B cell (primary cell): ENCODE data around the gene SMIM35. TPM values are rescaled to one million over a fixed set of nuclear protein-coding genes. Genes with fewer than 3 reads are reported as not detected.

Source experiments
- ATAC-seq: fragments of 200-7000 bp; cut with Tn5 transposase; one replicate; pipeline ENCODE4 v1.10.0; 2021; ENCODE audit warnings: low read depth, mild to moderate bottlenecking, moderate number of reproducible peaks, moderate library complexity
- CTCF ChIA-PET: fragments of 350-600 bp; sonication (Branson Sonifier 250); formaldehyde crosslinking; loops from one replicate; lab custom pipeline; 2021; ENCODE audit warnings: antibody characterized with exemption, inconsistent platforms; lab: Charles Lee
- POLR2A ChIA-PET: fragments of 350-600 bp; sonication (Branson Sonifier 250); formaldehyde crosslinking; loops from one replicate; lab custom pipeline; 2021; ENCODE audit warnings: antibody characterized with exemption; lab: Charles Lee
- DNase-seq: peaks from one replicate; pipeline ENCODE4 v3.0.0; 2013
- H2AFZ ChIP-seq: 2 replicates; pipeline ENCODE4 v1.6.1; 2012; ENCODE audit warnings: mild to moderate bottlenecking, low read depth, low read length; ENCODE audit not compliant: insufficient read depth, poor library complexity, severe bottlenecking
- H3K27ac ChIP-seq, 2 donors: 1 replicate in 1 of 2; 2 replicates in 1 of 2; pipeline ENCODE4 v1.5.1; 2012 to 2013; ENCODE audit warnings: low read length in 2 of 2, mild to moderate bottlenecking in 2 of 2, moderate library complexity in 1 of 2
- H3K27me3 ChIP-seq, 4 experiments: fragments of 200-600 bp in 1 of 4; sonication (generic) in 1 of 4; replicated peaks in 1 of 4; 1 replicate in 2 of 4; 2 replicates in 2 of 4; pipeline versions ENCODE4 v1.6.1 to v1.7.0; 2013 to 2016; ENCODE audit warnings: low read length in 3 of 4, mild to moderate bottlenecking in 2 of 4, mixed read lengths in 1 of 4, moderate library complexity in 1 of 4; ENCODE audit not compliant: insufficient read depth in 4 of 4, control insufficient read depth in 3 of 4; ENCODE audit errors: control extremely low read depth in 1 of 4
- H3K36me3 ChIP-seq, 2 experiments: replicated peaks in 1 of 2; 1 replicate in 1 of 2; 2 replicates in 1 of 2; pipeline versions ENCODE4 v1.6.1 to v1.7.1; 2013; ENCODE audit warnings: low read length in 1 of 2; ENCODE audit not compliant: insufficient read depth in 2 of 2, control insufficient read depth in 1 of 2; ENCODE audit errors: control extremely low read depth in 1 of 2, extremely low read depth in 1 of 2
- H3K4me1 ChIP-seq, 2 donors: fragments of 200-600 bp in 1 of 2; sonication (generic) in 1 of 2; 1 replicate in 1 of 2; 2 replicates in 1 of 2; pipeline versions ENCODE4 v1.5.1 to v1.6.1; 2013 to 2017; ENCODE audit warnings: low read length in 2 of 2; ENCODE audit not compliant: control insufficient read depth in 2 of 2, insufficient read depth in 2 of 2
- H3K4me2 ChIP-seq: replicated peaks from 2 replicates; pipeline ENCODE3; 2012; ENCODE audit warnings: mild to moderate bottlenecking, low read depth, low read length; ENCODE audit not compliant: poor library complexity, severe bottlenecking
- H3K4me3 ChIP-seq, 5 experiments: fragments of 200-600 bp in 1 of 5; sonication (generic) in 1 of 5; 1 replicate in 3 of 5; 2 replicates in 2 of 5; pipeline versions ENCODE4 v1.5.1 to v1.7.0; 2011 to 2016; ENCODE audit warnings: low read length in 4 of 5, mild to moderate bottlenecking in 4 of 5, low read depth in 2 of 5, control low read depth in 1 of 5, moderate library complexity in 1 of 5; ENCODE audit not compliant: insufficient read depth in 1 of 5; ENCODE audit errors: control extremely low read depth in 1 of 5, extremely low read depth in 1 of 5
- H3K79me2 ChIP-seq: fragments of 200-600 bp; sonication (generic); one replicate; pipeline ENCODE4 v1.6.0; 2016; ENCODE audit warnings: low read length; ENCODE audit not compliant: control insufficient read depth, insufficient read depth
- H3K9ac ChIP-seq: fragments of 200-600 bp; sonication (generic); 2 replicates; pipeline ENCODE4 v1.6.1; 2017; ENCODE audit warnings: mild to moderate bottlenecking, low read length, moderate library complexity
- H3K9me3 ChIP-seq, 3 donors: one replicate each; pipeline versions ENCODE4 v1.6.1 to v1.7.1; 2013; ENCODE audit warnings: low read length in 2 of 3; ENCODE audit not compliant: control insufficient read depth in 2 of 3, insufficient read depth in 1 of 3; ENCODE audit errors: control extremely low read depth in 1 of 3
- H4K20me1 ChIP-seq: 2 replicates; pipeline ENCODE4 v1.6.0; 2012; ENCODE audit warnings: mild to moderate bottlenecking, low read length; ENCODE audit not compliant: insufficient read depth, control insufficient read depth, poor library complexity, severe bottlenecking
- H3K27ac Mint-ChIP-seq: one replicate; pipeline ENCODE4 v1.8.0; 2021; ENCODE audit warnings: mixed read lengths
- H3K27me3 Mint-ChIP-seq: one replicate; pipeline ENCODE4 v1.8.0; 2021; ENCODE audit warnings: mixed read lengths
- H3K4me1 Mint-ChIP-seq: one replicate; pipeline ENCODE4 v1.8.0; 2021; ENCODE audit warnings: mixed read lengths
- H3K4me3 Mint-ChIP-seq: one replicate; pipeline ENCODE4 v1.8.0; 2021; ENCODE audit warnings: mixed read lengths
- H3K9me3 Mint-ChIP-seq: one replicate; pipeline ENCODE4 v1.8.0; 2022; ENCODE audit warnings: mixed read lengths; ENCODE audit not compliant: insufficient read depth
- CTCF ChIP-seq: fragments of 200-600 bp; IDR thresholded peaks from one replicate; pipeline ENCODE4 v1.8.0; 2022; ENCODE audit warnings: antibody characterized with exemption, mild to moderate bottlenecking
- EZH2 ChIP-seq: IDR thresholded peaks from 2 replicates; pipeline ENCODE4 v1.6.1; 2012; ENCODE audit warnings: borderline replicate concordance, low read depth, mild to moderate bottlenecking, moderate library complexity, low read length; ENCODE audit not compliant: insufficient read depth, poor library complexity, severe bottlenecking
- WGBS: methylation state at CpG from one replicate; pipeline ENCODE4 v1.1.5; 2013; ENCODE audit warnings: missing lambda C conversion rate; ENCODE audit not compliant: insufficient coverage; 5-methylcytosine and 5-hydroxymethylcytosine counted together
- intact Hi-C: fragments of 100-400 bp; cut with micrococcal nuclease; formaldehyde crosslinking; loops from one replicate; pipeline ENCODE4 v1.10.0; 2022
- polyA plus RNA-seq: library from polyadenylated mRNA; depleted of rRNA; stranded (reverse); fragments of >200 nt; gene quantifications from 2 replicates; pipeline ENCODE4 v1.2.3, GENCODE V29; 2012
- total RNA-seq, 2 donors: library from RNA; stranded (reverse); fragments of 120-200 nt in 1 of 2; gene quantifications; 1 replicate in 1 of 2; 2 replicates in 1 of 2; pipeline versions ENCODE4 v1.2.3 to v1.2.4, GENCODE V29; 2013 to 2022

The SMIM35 gene
- total and polyA plus RNA-seq, 2 donors (not counting 1 experiment from before 2014, with no cell fraction given) = 1.3 to 4.5 TPM

GRCh38 chr11:118046964-118047700 lies 39.6 kb downstream of the SMIM35 start:
- peaks cover 48% of the 10 kb centered on the region for H3K4me1 Mint-ChIP-seq
- intact Hi-C loops = no loop called here
- no peak overlapping the region for H2AFZ ChIP-seq
- H3K9me3 Mint-ChIP-seq = no peaks in the 10 kb centered on the region
- H3K27me3 ChIP-seq = no peaks in the 10 kb centered on the region
- no peaks in the 10 kb centered on the region for H3K27me3 Mint-ChIP-seq
- no peak overlapping the region for H3K27ac ChIP-seq
- DNase-seq (no peak), ATAC-seq (no peak)
- no peak overlapping the region for H3K4me2 ChIP-seq
- H3K36me3 ChIP-seq = no peaks in the 10 kb centered on the region
- POLR2A ChIA-PET = interaction anchor here (1.3 kb wide), 1 partner anchor 57 kb away, joined by 4 read pairs; no protein-coding TSS in a partner anchor
- TF ChIP-seq EZH2 (no peak), CTCF (no peak)
- 70% methylated on average over 5 of the region's 8 CpGs for WGBS
- H4K20me1 ChIP-seq = no peaks in the 10 kb centered on the region
- peaks cover 20 to 23% of the 10 kb centered on the region in 2 donors for H3K4me1 ChIP-seq
- peak overlapping the region; percentile 43 for H3K27ac Mint-ChIP-seq
- no peak overlapping the region for H3K4me3 Mint-ChIP-seq
- no peaks in the 10 kb centered on the region for H3K9me3 ChIP-seq
- no peaks in the 10 kb centered on the region for H3K79me2 ChIP-seq
- H3K4me3 ChIP-seq = no peak overlapping the region
- H3K9ac ChIP-seq = no peak overlapping the region
- CTCF ChIA-PET = interaction anchor here (1.1 to 6.3 kb wide), 7 partner anchors 20 to 202 kb away, joined by 3 to 79 read pairs (median 3); partner anchors contain the start of gene IL10RA
